ENCODE measurements around the gene CCDC188.

DNA sequence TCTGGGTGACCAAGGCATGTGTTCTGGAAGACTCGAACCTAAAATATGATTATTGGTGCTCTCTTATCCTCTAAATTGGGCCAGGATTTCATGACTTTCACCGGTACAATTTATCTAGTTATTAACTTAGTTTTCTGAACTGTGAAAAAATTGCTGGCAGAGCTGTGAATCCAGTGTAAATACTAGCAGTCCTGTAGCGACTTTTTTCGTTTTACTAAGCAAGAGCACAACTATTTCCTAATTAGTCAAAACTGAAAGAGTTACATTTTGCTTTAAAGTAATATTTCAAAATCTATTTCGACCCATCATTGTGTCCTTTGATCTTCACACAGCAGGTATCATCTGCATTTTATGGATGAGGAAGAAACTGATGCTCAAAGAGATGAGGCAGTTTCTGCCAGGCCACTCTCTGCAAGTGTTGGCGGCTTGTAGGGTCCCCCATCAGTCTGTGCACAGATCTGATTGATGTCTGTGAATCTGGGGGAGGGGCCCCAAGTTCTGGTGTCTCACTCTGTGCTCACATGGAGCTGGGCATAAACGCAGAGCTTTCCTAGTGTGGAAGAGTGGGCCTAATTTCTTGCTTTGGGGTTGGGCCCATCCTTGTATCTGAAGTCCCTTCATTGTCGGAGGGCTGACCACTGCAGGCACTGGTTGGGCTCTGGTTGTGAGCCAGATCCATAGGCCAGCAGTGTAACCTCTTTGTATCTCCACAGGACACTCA lies 32.4 kb downstream of the CCDC188 start:
- no peak for TF ChIP-seq EZH2 (IDR thresholded peaks at IDR 0.05; ENCODE audit: low read length)
- TF ChIP-seq, protein P1, sequence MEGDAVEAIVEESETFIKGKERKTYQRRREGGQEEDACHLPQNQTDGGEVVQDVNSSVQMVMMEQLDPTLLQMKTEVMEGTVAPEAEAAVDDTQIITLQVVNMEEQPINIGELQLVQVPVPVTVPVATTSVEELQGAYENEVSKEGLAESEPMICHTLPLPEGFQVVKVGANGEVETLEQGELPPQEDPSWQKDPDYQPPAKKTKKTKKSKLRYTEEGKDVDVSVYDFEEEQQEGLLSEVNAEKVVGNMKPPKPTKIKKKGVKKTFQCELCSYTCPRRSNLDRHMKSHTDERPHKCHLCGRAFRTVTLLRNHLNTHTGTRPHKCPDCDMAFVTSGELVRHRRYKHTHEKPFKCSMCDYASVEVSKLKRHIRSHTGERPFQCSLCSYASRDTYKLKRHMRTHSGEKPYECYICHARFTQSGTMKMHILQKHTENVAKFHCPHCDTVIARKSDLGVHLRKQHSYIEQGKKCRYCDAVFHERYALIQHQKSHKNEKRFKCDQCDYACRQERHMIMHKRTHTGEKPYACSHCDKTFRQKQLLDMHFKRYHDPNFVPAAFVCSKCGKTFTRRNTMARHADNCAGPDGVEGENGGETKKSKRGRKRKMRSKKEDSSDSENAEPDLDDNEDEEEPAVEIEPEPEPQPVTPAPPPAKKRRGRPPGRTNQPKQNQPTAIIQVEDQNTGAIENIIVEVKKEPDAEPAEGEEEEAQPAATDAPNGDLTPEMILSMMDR (optimal IDR thresholded peaks at IDR 0.05 in 1 of 3, IDR thresholded peaks at IDR 0.05 in 1 of 3, conservative IDR thresholded peaks at IDR 0.05 in 1 of 3; ENCODE audit: extremely low read depth in 1 of 3, insufficient read depth in 2 of 3, low read length in 3 of 3) = no peak

Measured in keratinocyte (primary cell).